Keratinocyte (primary cell): ENCODE measurements around the gene PPM1A. TPM values are rescaled to one million over a fixed set of nuclear protein-coding genes. Genes with fewer than 3 reads are reported as not detected.

ENCODE experiments used
- DNase-seq: peaks from one replicate; pipeline ENCODE4 v3.0.0-alpha.2; 2011; ENCODE audit warnings: low read depth, missing footprints, low spot score
- FAIRE-seq: peaks from 2 replicates; lab custom pipeline; 2011; peaks lifted over from hg19 to GRCh38; lab: Jason Lieb, UNC
- H2AFZ ChIP-seq: 2 replicates; pipeline ENCODE4 v1.6.0; 2012; ENCODE audit warnings: low read length, control low read depth, inconsistent platforms; ENCODE audit not compliant: control insufficient read depth
- H3K27ac ChIP-seq: 2 replicates; pipeline ENCODE4 v1.5.1; 2011; ENCODE audit warnings: low read length; ENCODE audit not compliant: control insufficient read depth, insufficient read depth
- H3K27me3 ChIP-seq: 3 replicates; pipeline ENCODE4 v1.6.0; 2011; ENCODE audit warnings: low read length; ENCODE audit not compliant: control insufficient read depth, insufficient read depth; ENCODE audit errors: extremely low read depth
- H3K36me3 ChIP-seq, 2 experiments: 2 replicates in 1 of 2; 3 replicates in 1 of 2; pipeline ENCODE4 v1.5.1; 2011; ENCODE audit warnings: low read length in 2 of 2, mild to moderate bottlenecking in 1 of 2; ENCODE audit not compliant: control insufficient read depth in 2 of 2, insufficient read depth in 2 of 2; ENCODE audit errors: extremely low read depth in 1 of 2
- H3K4me1 ChIP-seq: 3 replicates; pipeline ENCODE4 v1.5.1; 2011; ENCODE audit warnings: low read length; ENCODE audit not compliant: control insufficient read depth, insufficient read depth; ENCODE audit errors: extremely low read depth
- H3K4me2 ChIP-seq: 3 replicates; pipeline ENCODE4 v1.6.0; 2011; ENCODE audit warnings: low read depth, low read length; ENCODE audit not compliant: control insufficient read depth, insufficient read depth; ENCODE audit errors: extremely low read depth
- H3K4me3 ChIP-seq, 3 experiments: fragments of 200-600 bp in 1 of 3; sonication (generic) in 1 of 3; 2 replicates in 2 of 3; 3 replicates in 1 of 3; pipeline ENCODE4 v1.5.1; 2011 to 2016; ENCODE audit warnings: low read length in 3 of 3, mild to moderate bottlenecking in 3 of 3, control low read depth in 2 of 3, inconsistent platforms in 1 of 3, low read depth in 1 of 3, mixed read lengths in 1 of 3, mixed run types in 1 of 3, moderate library complexity in 1 of 3; ENCODE audit not compliant: control insufficient read depth in 2 of 3, insufficient read depth in 2 of 3; ENCODE audit errors: extremely low read depth in 1 of 3
- H3K79me2 ChIP-seq: 2 replicates; pipeline ENCODE4 v1.6.0; 2012; ENCODE audit warnings: low read length; ENCODE audit not compliant: control insufficient read depth, insufficient read depth
- H3K9ac ChIP-seq: 3 replicates; pipeline ENCODE4 v1.6.0; 2011; ENCODE audit warnings: low read length; ENCODE audit not compliant: control insufficient read depth, insufficient read depth; ENCODE audit errors: extremely low read depth
- H3K9me1 ChIP-seq: 3 replicates; pipeline ENCODE4 v1.6.0; 2011; ENCODE audit warnings: low read length; ENCODE audit not compliant: control insufficient read depth, insufficient read depth; ENCODE audit errors: extremely low read depth
- H3K9me3 ChIP-seq: 2 replicates; pipeline ENCODE4 v1.5.1; 2012; ENCODE audit warnings: low read depth, low read length; ENCODE audit not compliant: control insufficient read depth
- H4K20me1 ChIP-seq: 3 replicates; pipeline ENCODE4 v1.6.0; 2011; ENCODE audit warnings: low read length; ENCODE audit not compliant: control insufficient read depth, insufficient read depth; ENCODE audit errors: extremely low read depth
- EZH2 ChIP-seq: IDR thresholded peaks from one replicate; pipeline ENCODE4 v1.6.1; 2012; ENCODE audit warnings: inconsistent platforms, mild to moderate bottlenecking, low read length, moderate library complexity
- dilution Hi-C: fragments of 300-500 bp; cut with MboI; formaldehyde crosslinking; loops from one replicate; pipeline ENCODE4 v1.7.0; 2020; ENCODE audit warnings: low sequenced_read_pairs; ENCODE audit not compliant: extremely low pct_ligation_motif_present
- polyA plus RNA-seq, 5 experiments: library from polyadenylated mRNA; depleted of rRNA in 3 of 5; stranded (reverse) in 3 of 5; stranded (forward) in 1 of 5; unstranded in 1 of 5; fragments of >200 nt; gene quantifications; 1 replicate in 1 of 5; 2 replicates in 3 of 5; 3 replicates in 1 of 5; pipeline versions ENCODE4 v1.2.1 to v1.2.3, GENCODE V29; 2011 to 2012; ENCODE audit warnings: missing spikeins in 2 of 5, low read depth in 1 of 5, low replicate concordance in 1 of 5
- TF ChIP-seq, protein P1 (sequence below), 3 experiments: IDR thresholded peaks in 1 of 3; conservative IDR thresholded peaks in 1 of 3; optimal IDR thresholded peaks in 1 of 3; 2 replicates in 2 of 3; 3 replicates in 1 of 3; pipeline versions ENCODE3 to v1.5.1; 2011; ENCODE audit warnings: low read length in 3 of 3, mild to moderate bottlenecking in 3 of 3, moderate library complexity in 2 of 3, control low read depth in 1 of 3, inconsistent platforms in 1 of 3; ENCODE audit not compliant: insufficient read depth in 2 of 3; ENCODE audit errors: extremely low read depth in 1 of 3

The PPM1A gene
- polyA plus RNA-seq, 1 donor (not counting 4 experiments of a cell fraction or from before 2014, with no cell fraction given) = 44.5 TPM

DNA sequence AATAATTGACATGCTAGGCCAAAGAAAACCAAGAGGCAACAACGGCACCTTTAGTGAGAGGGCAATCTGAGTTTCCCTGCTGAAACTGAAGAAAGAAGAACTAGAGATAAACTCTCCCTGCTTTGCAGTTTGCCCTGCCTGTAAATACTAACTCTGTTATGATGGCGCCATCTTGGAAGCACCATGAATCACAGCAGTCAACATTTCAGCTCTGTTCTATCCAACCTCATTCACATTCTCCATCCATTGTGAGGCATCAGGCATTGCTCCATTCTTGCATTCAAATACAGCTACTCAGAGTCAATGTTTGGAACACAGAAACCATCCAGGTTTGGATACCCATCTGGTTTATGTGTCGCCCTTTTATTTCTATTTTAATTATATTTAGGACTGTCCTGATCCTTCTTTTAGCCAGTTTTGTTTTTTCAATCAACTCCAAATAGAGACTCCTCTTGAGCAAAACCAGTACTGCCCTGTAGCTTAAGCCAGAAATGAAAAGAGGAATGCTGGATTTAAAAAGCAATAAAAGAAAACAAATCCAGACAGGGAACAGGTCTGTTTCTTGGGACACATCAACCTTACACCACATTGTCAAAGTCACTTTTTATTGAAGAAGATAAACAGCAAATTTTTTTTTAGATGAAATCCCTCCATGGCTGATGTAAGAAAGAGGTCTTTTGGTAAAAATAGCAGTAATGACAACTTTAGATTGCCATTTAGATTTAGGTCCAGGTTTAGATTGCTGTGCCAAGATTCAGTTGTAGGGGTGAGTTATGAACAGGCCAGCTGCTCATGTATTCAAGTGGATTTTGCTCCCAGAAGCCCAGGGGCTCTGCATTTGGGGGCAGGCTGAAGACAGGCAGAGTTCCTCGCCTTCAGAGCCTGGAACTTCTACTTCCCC lies 33.3 kb upstream of the PPM1A start:
- dilution Hi-C loops = no loop called here
- H3K27ac ChIP-seq = no peak overlapping the region

DNA sequence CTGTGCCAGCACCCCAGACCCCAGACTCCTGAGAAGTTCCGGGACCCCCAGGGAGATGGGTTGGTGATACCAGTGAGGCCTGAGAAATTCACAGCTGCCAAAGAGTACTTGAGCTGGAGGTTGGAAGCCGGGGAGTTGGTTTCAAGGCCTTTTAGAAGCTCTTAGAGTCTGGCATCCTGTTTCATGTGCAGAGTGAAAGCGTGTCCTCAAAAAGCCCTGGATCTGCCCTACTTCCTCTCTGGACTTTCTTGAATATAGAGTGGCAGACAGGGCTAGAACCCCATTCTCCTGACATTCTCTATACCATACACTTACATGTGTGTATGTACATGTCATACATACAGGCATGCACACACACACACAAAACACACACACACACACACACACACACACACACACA lies 31.3 kb upstream of the PPM1A start:
- Histone ChIP-seq H3K27me3 (peaks cover 4% of the 10 kb centered on the region), H3K9ac (no peak overlapping the region), H3K4me3 (no peak overlapping the region), H3K27ac (no peak overlapping the region), H3K9me1 (no peaks in the 10 kb centered on the region), H3K4me2 (no peak overlapping the region), H4K20me1 (no peaks in the 10 kb centered on the region), H3K36me3 (no peaks in the 10 kb centered on the region), H3K9me3 (no peaks in the 10 kb centered on the region), H2AFZ (no peak overlapping the region), H3K4me1 (no peaks in the 10 kb centered on the region), H3K79me2 (no peaks in the 10 kb centered on the region)
- FAIRE-seq (no peak), DNase-seq (no peak)
- dilution Hi-C loops = no loop called here
- TF ChIP-seq, protein P1, sequence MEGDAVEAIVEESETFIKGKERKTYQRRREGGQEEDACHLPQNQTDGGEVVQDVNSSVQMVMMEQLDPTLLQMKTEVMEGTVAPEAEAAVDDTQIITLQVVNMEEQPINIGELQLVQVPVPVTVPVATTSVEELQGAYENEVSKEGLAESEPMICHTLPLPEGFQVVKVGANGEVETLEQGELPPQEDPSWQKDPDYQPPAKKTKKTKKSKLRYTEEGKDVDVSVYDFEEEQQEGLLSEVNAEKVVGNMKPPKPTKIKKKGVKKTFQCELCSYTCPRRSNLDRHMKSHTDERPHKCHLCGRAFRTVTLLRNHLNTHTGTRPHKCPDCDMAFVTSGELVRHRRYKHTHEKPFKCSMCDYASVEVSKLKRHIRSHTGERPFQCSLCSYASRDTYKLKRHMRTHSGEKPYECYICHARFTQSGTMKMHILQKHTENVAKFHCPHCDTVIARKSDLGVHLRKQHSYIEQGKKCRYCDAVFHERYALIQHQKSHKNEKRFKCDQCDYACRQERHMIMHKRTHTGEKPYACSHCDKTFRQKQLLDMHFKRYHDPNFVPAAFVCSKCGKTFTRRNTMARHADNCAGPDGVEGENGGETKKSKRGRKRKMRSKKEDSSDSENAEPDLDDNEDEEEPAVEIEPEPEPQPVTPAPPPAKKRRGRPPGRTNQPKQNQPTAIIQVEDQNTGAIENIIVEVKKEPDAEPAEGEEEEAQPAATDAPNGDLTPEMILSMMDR (optimal IDR thresholded peaks at IDR 0.05 in 1 of 3, IDR thresholded peaks at IDR 0.05 in 1 of 3, conservative IDR thresholded peaks at IDR 0.05 in 1 of 3; ENCODE audit: extremely low read depth in 1 of 3, insufficient read depth in 2 of 3, low read length in 3 of 3) = no peak
- TF ChIP-seq EZH2 = no peak

More for the DNA sequence above, 33.3 kb upstream of the PPM1A start:
- Histone ChIP-seq H3K9me3 (no peaks in the 10 kb centered on the region), H3K4me2 (no peak overlapping the region), H3K4me1 (no peaks in the 10 kb centered on the region), H3K79me2 (no peaks in the 10 kb centered on the region), H3K9me1 (no peaks in the 10 kb centered on the region), H3K27me3 (peaks cover 7% of the 10 kb centered on the region), H2AFZ (no peak overlapping the region), H3K9ac (no peak overlapping the region), H3K36me3 (no peaks in the 10 kb centered on the region), H3K4me3 (no peak overlapping the region), H4K20me1 (no peaks in the 10 kb centered on the region)
- no peak for FAIRE-seq
- no peak for TF ChIP-seq EZH2
- TF ChIP-seq, protein P1 (optimal IDR thresholded peaks at IDR 0.05 in 1 of 3, IDR thresholded peaks at IDR 0.05 in 1 of 3, conservative IDR thresholded peaks at IDR 0.05 in 1 of 3; ENCODE audit: extremely low read depth in 1 of 3, insufficient read depth in 2 of 3, low read length in 3 of 3) = no peak
- no peak for DNase-seq
